Panc1 (cell line): ENCODE results near the gene CHST11. TPM values are rescaled to one million over a fixed set of nuclear protein-coding genes. Genes with fewer than 3 reads are reported as not detected.

Experiments used
- ATAC-seq: fragments of 200-7000 bp; cut with Tn5 transposase; 2 replicates; pipeline ENCODE4 v1.9.1; 2020; ENCODE audit warnings: mild to moderate bottlenecking, moderate library complexity
- BruUV-seq: library from RNA; stranded (reverse); fragments of 400-500 nt; replicated peaks from 2 replicates; lab custom pipeline; 2021; lab: Mats Ljungman, UMichigan
- CTCF ChIA-PET: fragments of 300-600 bp; sonication (Branson Sonifier 250); formaldehyde crosslinking; loops from one replicate; lab custom pipeline; 2022; ENCODE audit warnings: antibody characterized with exemption; lab: Charles Lee
- POLR2A ChIA-PET: fragments of 300-600 bp; sonication (Branson Sonifier 250); formaldehyde crosslinking; loops from one replicate; lab custom pipeline; 2022; ENCODE audit warnings: antibody characterized with exemption; lab: Charles Lee
- DNase-seq: peaks from one replicate; pipeline ENCODE4 v3.0.0-alpha.2; 2010; ENCODE audit warnings: low read depth, low spot score
- H3K27ac ChIP-seq: 2 replicates; pipeline ENCODE4 v1.5.1; 2011; ENCODE audit warnings: mild to moderate bottlenecking, low read length, inconsistent platforms
- H3K27me3 ChIP-seq: fragments of 200-500 bp; sonication (Bioruptor generic); 2 replicates; pipeline ENCODE4 v1.6.0; 2014; ENCODE audit warnings: low read length, inconsistent platforms; ENCODE audit not compliant: control insufficient read depth, insufficient read depth
- H3K36me3 ChIP-seq: fragments of 200-500 bp; sonication (Bioruptor generic); 2 replicates; pipeline ENCODE4 v1.5.1; 2014; ENCODE audit warnings: inconsistent platforms, mild to moderate bottlenecking, low read length, moderate library complexity; ENCODE audit not compliant: control insufficient read depth, insufficient read depth
- H3K4me1 ChIP-seq: 2 replicates; pipeline ENCODE4 v1.5.1; 2011; ENCODE audit warnings: inconsistent platforms, mild to moderate bottlenecking, low read length, moderate library complexity; ENCODE audit not compliant: control insufficient read depth, insufficient read depth
- H3K4me3 ChIP-seq, 2 experiments: 2 replicates each; pipeline ENCODE4 v1.5.1; 2011 to 2012; ENCODE audit warnings: low read depth in 2 of 2, low read length in 2 of 2, mild to moderate bottlenecking in 2 of 2, inconsistent platforms in 1 of 2, moderate library complexity in 1 of 2
- H3K9me3 ChIP-seq: fragments of 200-500 bp; sonication (Bioruptor generic); 2 replicates; pipeline ENCODE4 v1.5.1; 2014; ENCODE audit warnings: low read depth, mild to moderate bottlenecking, inconsistent platforms, low read length, moderate library complexity; ENCODE audit not compliant: control insufficient read depth, insufficient read depth
- CTCF ChIP-seq: fragments of 450-650 bp; IDR thresholded peaks from 2 replicates; pipeline ENCODE4 v1.5.1; 2017; ENCODE audit warnings: mild to moderate bottlenecking
- POLR2AphosphoS5 ChIP-seq: IDR thresholded peaks from 2 replicates; pipeline ENCODE4 v1.6.1; 2012; ENCODE audit warnings: mild to moderate bottlenecking, low read depth, low read length, moderate library complexity
- REST ChIP-seq, 2 experiments: IDR thresholded peaks; 2 replicates each; pipeline ENCODE4 v1.6.1; 2011 to 2012; ENCODE audit warnings: low read depth in 2 of 2, control low read depth in 1 of 2, low read length in 1 of 2, mild to moderate bottlenecking in 1 of 2, moderate library complexity in 1 of 2; ENCODE audit not compliant: insufficient read depth in 1 of 2
- SIN3A ChIP-seq: IDR thresholded peaks from 2 replicates; pipeline ENCODE4 v1.6.1; 2012; ENCODE audit warnings: low read depth, mild to moderate bottlenecking, low read length, moderate library complexity, borderline replicate concordance; ENCODE audit not compliant: insufficient read depth
- TCF7L2 ChIP-seq: IDR thresholded peaks from 2 replicates; pipeline ENCODE4 v1.6.1; 2011; ENCODE audit warnings: mild to moderate bottlenecking, low read depth, low read length, inconsistent platforms
- in situ Hi-C: cut with HindIII; loops from 2 replicates; pipeline ENCODE4 v1.10.0; 2016; ENCODE audit warnings: low sequenced_read_pairs, low pct_unique_long_range_greater_than_20kb
- intact Hi-C: fragments of 100-400 bp; cut with micrococcal nuclease; formaldehyde crosslinking; loops from one replicate; pipeline ENCODE4 v1.10.0; 2022; ENCODE audit not compliant: unreplicated experiment
- total RNA-seq: library from RNA; stranded (reverse); gene quantifications from one replicate; pipeline ENCODE4 v1.2.1, GENCODE V29; 2021; ENCODE audit not compliant: unreplicated experiment

Gene CHST11
- total RNA-seq, 1 experiment from 2014 or later, result 11.4 TPM

GRCh38 chr12:104502638-104503037 lies 45.9 kb downstream of the CHST11 start:
- DNase-seq (no peak), ATAC-seq (no peak)
- Histone ChIP-seq H3K27me3 (no peaks in the 10 kb centered on the region), H3K4me3 (no peak overlapping the region), H3K9me3 (no peaks in the 10 kb centered on the region), H3K36me3 (no peaks in the 10 kb centered on the region), H3K4me1 (peaks cover 7% of the 10 kb centered on the region), H3K27ac (no peak overlapping the region)
- no peak for TF ChIP-seq TCF7L2
- no peak for TF ChIP-seq SIN3A
- no peak for TF ChIP-seq CTCF
- no peak for TF ChIP-seq POLR2AphosphoS5
- TF ChIP-seq REST (IDR thresholded peaks at IDR 0.05; ENCODE audit: insufficient read depth in 1 of 2, low read depth in 2 of 2, low read length in 1 of 2), result no peak
- intact Hi-C loops, result no loop called here
- ChIA-PET POLR2A (no interaction called here), CTCF (no interaction called here)
- in situ Hi-C loops, result no loop called here
- no TSS peak for BruUV-seq

- no peak for DNase-seq
- ChIA-PET CTCF (no interaction called here), POLR2A (no interaction called here)
- in situ Hi-C loops, result no loop called here
- TF ChIP-seq TCF7L2 (no peak), POLR2AphosphoS5 (no peak), SIN3A (no peak), REST (IDR thresholded peaks at IDR 0.05; ENCODE audit: insufficient read depth in 1 of 2, low read depth in 2 of 2, low read length in 1 of 2) (no peak)
- intact Hi-C loops, result no loop called here
- Histone ChIP-seq H3K9me3 (no peaks in the 10 kb centered on the region), H3K36me3 (no peaks in the 10 kb centered on the region), H3K4me1 (peaks cover 7% of the 10 kb centered on the region), H3K27me3 (no peaks in the 10 kb centered on the region), H3K27ac (no peak overlapping the region), H3K4me3 (no peak overlapping the region)
- BruUV-seq, result no TSS peak
- no peak for ATAC-seq
Observed at GRCh38 chr12:104503191-104503590, 46.4 kb downstream of the CHST11 start.
